NCI-H2107 treated with DMSO at 0.1 percent for 48 hours (cell line): ENCODE results near the gene SP110.

ENCODE experiments used
- DNase-seq: peaks from one replicate; lab custom pipeline; 2025; ENCODE audit not compliant: unreplicated experiment; lab: John Stamatoyannopoulos, UW

Gene SP110

GRCh38 chr2:230172852-230173251, 46.9 kb downstream of the SP110 start:
- no peak for DNase-seq

GRCh38 chr2:230172156-230172555, 47.6 kb downstream of the SP110 start:
- no peak for DNase-seq

DNA sequence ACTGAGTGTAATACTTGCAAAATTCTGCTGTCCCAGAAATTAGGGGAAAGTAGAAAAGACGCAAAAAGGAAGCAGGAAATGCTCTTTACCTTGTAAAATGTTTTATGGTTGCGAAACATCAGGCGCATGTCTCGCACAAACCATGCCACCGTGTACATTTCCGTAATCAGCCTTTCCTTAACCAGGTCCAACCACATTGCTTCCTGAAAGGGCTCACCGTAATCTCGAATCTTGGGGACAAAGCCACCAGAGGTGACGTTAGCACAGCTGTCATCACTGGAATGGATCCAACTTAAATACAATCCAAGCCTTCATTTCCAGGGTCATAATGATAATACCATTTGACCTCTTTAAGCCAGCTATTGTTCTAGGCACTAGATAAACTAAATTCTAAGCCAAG, 49.3 kb downstream of the SP110 start:
- no peak for DNase-seq

GRCh38 chr2:230166557-230167170, 53.1 kb downstream of the SP110 start:
- DNase-seq = no peak

- no peak for DNase-seq
Measured at GRCh38 chr2:230164139-230164538, 55.6 kb downstream of the SP110 start.

DNA sequence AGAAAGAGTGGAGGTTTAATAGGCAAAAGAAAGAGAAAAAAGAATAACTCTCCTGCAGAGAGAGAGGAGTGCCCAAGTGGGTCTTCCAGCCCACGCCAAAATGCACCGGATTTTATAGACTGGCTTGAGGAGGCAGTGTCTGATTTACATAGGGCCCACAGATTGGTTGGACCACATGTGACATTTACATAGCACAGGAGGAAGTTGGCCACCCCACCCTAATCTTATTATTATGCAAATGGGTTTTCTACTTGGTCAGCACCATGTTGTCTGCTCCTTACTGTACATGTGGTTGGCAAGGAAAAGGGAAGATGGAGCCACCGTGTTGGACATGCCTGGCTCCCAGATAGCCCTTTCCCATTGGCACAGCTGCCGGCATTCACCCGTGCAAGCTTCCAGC, 56.8 kb downstream of the SP110 start:
- DNase-seq = no peak

GRCh38 chr2:230161184-230161583, 58.6 kb downstream of the SP110 start:
- no peak for DNase-seq

DNA sequence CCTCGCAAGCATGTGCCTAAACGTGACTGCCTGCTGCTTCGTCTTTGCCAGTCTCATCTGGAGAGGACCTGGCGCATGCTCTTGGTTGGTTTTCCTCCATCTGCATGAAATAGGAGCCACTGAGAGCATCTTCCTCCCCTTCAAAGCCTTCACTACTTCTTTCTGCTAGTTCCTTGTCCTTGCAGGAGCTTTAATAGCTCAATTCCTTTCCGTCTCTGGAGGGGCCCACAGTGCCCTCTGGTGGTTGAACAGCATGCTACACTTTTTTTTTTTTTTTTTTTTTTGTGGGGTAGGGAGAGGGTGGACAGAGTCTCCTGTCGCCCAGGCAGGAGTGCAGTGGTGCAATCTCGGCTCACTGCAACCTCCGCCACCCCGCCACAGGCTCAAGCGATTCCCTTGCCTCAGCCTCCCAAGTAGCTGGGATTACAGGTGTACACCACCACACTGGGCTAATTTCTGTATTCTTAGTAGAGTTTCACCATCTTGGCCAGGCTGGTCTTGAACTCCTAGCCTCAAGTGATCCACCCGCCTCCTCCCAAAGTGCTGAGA, 59.6 kb downstream of the SP110 start:
- DNase-seq = peak; percentile 7

DNA sequence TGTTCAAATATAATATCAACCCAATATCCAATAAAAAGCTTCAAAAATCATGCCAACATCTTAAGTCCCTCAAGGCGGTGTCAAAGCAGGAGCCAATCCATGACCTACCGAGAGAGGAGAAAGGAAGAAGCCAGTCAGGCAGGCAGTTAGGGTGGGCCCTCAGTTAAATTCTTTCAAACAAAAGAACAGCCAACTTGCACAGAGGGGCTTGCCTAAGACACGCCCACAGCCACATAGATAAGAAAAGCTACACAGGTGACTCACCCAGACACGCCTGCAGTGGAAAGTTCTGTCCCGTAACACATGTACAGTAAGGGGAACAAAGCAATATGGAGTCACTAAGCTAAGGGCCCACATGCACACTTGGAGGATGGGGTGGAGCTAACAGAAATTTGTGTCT, 61.3 kb downstream of the SP110 start:
- no peak for DNase-seq

DNA sequence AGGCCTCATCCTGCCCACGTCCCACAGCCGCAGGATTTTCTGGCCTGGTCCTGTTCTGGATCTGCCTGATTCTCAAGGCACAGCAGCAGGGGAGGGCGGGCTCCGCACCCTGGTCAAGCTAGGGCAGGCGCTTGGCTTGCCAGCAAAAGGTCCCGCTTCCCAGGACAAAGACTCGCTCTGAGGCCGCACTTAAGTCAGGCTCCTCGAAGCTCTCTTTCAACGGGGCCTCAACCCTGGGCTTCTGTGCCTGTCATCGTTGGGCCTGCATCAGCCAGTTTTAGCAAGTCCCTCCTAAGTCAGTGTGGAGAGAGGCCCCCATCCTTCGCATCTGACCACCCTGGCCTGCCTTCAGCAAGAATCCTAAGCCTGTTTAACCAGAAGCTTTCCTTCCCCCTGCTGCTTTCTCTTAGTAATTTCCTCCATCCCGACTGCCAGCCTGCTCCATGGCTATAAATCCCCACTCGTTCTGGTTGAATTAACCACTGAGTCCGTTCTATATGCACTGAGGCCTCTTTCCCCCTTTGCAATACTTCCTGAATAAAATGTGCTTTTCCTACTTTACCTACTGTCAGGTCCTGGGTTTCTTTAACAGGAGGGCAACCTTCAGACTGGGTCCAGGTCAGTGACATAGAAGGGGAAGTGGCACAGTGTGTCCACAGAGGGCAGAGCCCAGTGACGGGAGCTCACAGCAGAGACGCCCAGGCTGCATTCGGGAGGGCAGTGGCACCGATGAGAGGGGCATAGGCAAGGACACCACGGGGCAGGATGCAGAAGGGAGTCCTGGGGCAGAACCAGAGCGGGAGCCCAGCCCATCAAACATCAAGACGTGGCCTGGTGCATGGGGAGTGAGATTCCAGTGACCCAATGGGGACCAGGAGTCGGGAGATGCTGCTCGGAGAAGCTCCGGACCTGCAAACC, 62.7 kb downstream of the SP110 start:
- no peak for DNase-seq

GRCh38 chr2:230155359-230155758, 64.4 kb downstream of the SP110 start:
- no peak for DNase-seq

DNA sequence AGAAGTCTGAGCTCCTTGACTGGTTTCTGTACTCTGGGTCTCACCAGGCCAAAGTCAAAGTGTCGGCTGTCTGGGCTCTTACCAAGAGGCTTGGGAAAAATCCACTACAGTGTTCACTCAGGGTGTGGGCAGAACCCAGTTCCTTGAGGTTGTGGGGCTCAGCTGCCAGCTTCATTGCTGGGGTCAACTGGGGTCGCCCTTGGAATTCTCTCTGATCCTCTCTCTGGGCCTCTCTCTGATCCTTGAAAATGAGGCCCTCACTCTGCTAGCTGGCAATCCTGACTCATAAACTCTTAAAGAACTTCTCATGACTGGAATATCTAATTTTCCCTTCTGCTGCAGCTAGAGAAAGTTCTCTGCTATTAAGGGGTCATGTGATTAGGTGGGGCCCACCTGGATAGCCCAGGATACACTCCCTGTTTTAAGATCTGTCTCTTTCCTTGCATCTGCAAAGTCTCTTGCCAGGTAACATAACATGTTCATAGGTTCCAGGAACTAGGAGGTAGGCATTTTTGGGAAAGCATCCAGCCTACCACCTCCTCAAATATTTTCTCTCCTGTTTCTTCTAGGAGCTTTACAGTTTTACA, 66.3 kb downstream of the SP110 start:
- DNase-seq = no peak

- DNase-seq = no peak
Measured at GRCh38 chr2:230152334-230152733, 67.5 kb downstream of the SP110 start.

DNA sequence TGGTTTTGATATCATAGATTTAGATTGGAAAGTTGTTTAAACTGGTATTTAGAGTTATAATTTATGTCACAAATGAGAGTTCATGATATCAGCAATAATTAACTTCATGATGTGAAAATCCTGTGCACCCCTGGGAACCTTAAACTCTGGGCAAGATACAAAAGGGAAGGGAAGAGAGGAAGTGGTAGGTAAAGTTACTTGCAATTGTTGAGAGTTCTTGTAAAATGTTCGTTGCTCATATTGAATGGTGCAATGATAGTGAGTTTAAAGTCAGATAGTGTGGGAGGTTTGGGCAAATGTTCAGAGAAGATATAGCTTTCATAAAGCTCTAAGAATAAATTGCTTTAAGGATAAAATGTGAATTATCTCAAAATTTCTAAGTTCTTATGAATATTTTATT, 75.4 kb downstream of the SP110 start:
- no peak for DNase-seq

GRCh38 chr2:230140667-230141066, 79.1 kb downstream of the SP110 start:
- no peak for DNase-seq

DNA sequence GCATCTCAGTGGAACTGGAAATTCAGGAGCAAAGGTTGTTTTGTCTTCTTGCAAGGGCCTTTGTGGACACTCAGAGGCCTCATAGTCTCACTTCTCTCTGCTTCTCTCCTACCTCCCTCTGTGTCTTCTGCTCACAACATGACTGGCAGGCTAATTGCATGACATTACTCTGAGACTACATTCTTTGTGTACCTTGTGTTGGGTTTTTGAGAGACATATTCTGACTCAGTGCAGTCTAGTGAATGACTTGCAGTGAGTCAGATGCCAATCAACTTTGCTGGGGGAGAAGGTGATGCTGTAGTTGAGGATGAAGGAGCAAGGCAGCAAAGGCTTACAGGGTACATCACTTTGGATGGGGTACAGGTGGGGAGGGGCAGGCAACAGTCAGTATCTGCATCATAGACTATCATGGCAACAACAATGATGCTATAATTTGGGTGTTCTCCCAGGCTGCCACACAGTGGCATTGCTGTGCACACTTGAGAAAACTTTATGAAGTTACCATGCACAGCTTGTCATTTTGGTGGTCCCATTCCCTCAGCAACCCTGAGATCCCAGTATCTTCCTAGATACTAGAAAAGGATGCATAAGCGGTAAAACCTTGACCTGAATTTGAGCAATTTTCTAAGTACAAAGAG, 81.8 kb downstream of the SP110 start:
- DNase-seq = no peak

DNA sequence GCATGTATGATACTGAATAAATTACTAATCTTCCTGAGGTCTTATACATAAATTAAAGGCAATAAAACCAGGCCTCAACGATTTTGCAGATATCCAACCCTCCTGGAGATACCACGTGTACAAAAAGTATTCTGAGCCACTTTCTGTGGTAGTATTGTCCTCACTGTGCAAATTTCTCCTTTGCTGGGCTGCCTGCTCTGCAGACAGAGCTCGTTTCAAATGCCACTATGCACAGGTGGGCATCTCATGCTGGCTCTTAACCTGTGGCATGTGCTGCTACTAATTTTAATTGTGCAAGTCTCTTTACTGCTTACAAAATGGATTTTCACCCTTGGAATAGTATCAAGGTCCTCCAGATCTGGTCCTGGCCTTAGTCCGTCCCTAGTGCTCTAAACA, 84.7 kb downstream of the SP110 start:
- no peak for DNase-seq

DNA sequence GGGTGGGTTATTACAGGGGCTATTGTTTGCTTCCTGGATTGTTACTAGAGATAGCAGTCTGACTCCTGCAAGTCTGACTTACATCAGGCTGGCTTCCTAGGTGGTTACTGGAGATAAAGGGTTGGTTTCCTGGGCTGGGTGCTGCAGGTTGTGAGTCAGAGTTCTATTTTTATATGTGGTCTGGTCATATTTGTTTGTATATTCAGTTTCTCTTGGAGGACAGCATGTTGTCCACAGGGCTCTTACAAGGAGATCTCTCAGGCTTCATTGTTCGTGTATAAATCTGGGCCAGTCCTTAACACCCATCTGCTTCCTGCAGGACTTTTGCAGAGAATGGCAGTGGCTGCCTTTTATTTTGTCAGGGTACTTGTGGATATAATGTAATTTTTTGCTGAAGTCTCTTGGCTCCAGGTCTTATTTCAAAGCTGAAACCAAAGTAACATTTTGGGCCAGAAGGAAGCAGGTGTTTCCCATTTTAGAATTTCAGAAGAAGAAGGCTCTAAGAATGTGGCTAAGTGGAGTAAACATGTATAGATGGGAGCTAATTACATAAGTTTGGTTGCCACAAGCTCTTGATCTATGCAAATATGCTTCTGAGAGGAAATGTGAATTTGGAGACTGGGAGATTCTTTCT, 85.2 kb downstream of the SP110 start:
- DNase-seq = peak; percentile 13

DNA sequence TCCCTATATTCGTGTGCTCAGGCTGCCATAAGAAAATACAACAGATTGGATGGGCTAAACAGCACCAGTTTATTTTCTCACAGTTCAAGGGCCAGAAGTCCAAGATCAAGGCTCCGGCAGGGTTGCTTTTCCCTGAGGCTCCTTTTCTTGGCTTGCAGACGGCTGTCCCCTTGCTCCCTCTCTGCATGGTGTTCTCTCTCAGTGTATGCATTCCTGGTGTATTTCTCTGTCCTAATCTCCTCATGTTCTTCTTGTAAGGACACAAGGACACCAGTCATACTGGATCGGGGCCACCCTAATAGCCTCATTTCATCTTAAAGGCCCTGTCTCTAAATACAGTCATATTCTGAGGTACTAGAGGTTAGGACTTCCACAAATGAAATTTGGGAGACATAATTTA, 88.4 kb downstream of the SP110 start:
- no peak for DNase-seq

DNA sequence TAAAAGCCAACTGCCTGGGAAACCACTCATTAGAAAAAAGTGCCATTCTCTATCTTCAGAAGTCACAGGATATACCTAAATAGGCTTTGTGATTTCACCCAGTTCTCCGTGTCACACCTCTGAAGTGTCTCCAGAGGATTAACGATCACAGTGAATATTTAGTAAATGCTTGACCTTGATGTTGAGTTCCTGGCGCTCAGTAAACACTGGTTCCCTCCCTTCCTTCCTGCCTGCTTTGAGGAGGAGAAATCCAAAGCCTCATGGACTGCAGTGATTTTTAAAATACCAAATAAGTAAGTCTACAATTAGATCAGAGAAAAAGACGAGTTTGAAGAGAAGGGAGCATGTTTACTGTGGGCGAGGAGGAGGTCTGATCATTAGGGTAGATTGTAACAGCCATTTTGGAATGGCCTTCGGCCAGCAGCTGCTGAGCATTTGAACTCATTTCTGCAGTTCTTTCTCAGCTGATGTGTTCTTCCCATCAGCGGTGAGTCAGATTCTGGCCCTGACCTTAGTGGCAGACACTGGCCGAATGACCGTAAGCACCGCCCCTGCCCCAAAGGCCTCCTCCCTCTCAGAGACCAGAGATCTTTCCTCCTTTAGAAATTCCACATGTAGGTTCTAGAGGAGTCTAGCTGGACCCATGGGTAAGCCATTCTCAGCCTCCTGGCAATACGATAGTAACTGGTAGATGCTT, 89.0 kb downstream of the SP110 start:
- no peak for DNase-seq
